ENCODE data around the gene ABCG8.

The ABCG8 gene

GRCh38 chr2:43927442-43927841 is 88.7 kb downstream of the ABCG8 start:
- DNase-seq: no peak

GRCh38 chr2:43931293-43931692 is 92.5 kb downstream of the ABCG8 start:
- no peak for DNase-seq

Measured in CD4-positive, alpha-beta T cell treated with Interleukin-15 for 1 hour (primary cell).